Transverse colon (tissue), 3 donors: ENCODE results near the gene PIEZO1.

Source experiments
- CTCF ChIP-seq, 5 experiments: fragments of 200-600 bp in 3 of 5; fragments of 450-650 bp in 2 of 5; sonication (generic) in 3 of 5; IDR thresholded peaks; 1 replicate in 2 of 5; 2 replicates in 3 of 5; pipeline ENCODE4 v1.5.1; 2016 to 2017; ENCODE audit warnings: antibody characterized with exemption in 5 of 5, inconsistent platforms in 3 of 5, mild to moderate bottlenecking in 2 of 5, moderate library complexity in 1 of 5
- EP300 ChIP-seq: sonication (generic); formaldehyde crosslinking; IDR thresholded peaks from one replicate; pipeline ENCODE4 v1.6.1; 2017; ENCODE audit warnings: antibody characterized with exemption, low read depth

GRCh38 chr16:88672776-88673175 lies 112.2 kb downstream of the PIEZO1 start:
- peak in 4 of 5 experiments; percentile 6 to 33 (median 29) for TF ChIP-seq CTCF (IDR thresholded peaks at IDR 0.05)
- TF ChIP-seq EP300 = no peak
